GM23338 (cell line): ENCODE measurements around the gene MPP3. TPM values are rescaled to one million over a fixed set of nuclear protein-coding genes. Genes with fewer than 3 reads are reported as not detected.

Experiments used
- ATAC-seq: fragments of 200-7000 bp; cut with Tn5 transposase; 3 replicates; pipeline ENCODE4 v1.9.1; 2020
- DNase-seq: peaks from one replicate; pipeline ENCODE4 v3.0.0-alpha.2; 2015; ENCODE audit warnings: low spot score
- H2AFZ ChIP-seq: fragments of 200-600 bp; sonication (generic); 2 replicates; pipeline ENCODE4 v1.8.0; 2016; ENCODE audit warnings: antibody characterized with exemption, mild to moderate bottlenecking, moderate library complexity
- H3F3A ChIP-seq: fragments of 200-600 bp; sonication (generic); replicated peaks from 2 replicates; pipeline ENCODE4 v1.8.0; 2017; ENCODE audit warnings: antibody characterized with exemption, mixed run types, low read depth
- H3K27ac ChIP-seq: fragments of 200-600 bp; sonication (generic); 2 replicates; pipeline ENCODE4 v1.6.1; 2016; ENCODE audit warnings: low read depth
- H3K27me3 ChIP-seq: fragments of 200-600 bp; sonication (generic); 2 replicates; pipeline ENCODE4 v1.8.0; 2016; ENCODE audit warnings: mild to moderate bottlenecking, mixed run types, moderate library complexity; ENCODE audit not compliant: insufficient read depth
- H3K36me3 ChIP-seq: fragments of 200-600 bp; sonication (generic); 2 replicates; pipeline ENCODE4 v1.8.0; 2016; ENCODE audit warnings: mild to moderate bottlenecking; ENCODE audit not compliant: insufficient read depth
- H3K4me1 ChIP-seq: fragments of 200-600 bp; sonication (generic); 2 replicates; pipeline ENCODE4 v1.8.0; 2016; ENCODE audit warnings: mild to moderate bottlenecking, moderate library complexity; ENCODE audit not compliant: insufficient read depth
- H3K4me2 ChIP-seq: fragments of 200-600 bp; sonication (generic); 2 replicates; pipeline ENCODE4 v1.7.1; 2017; ENCODE audit warnings: mixed run types
- H3K4me3 ChIP-seq: fragments of 200-600 bp; sonication (generic); 2 replicates; pipeline ENCODE4 v1.6.1; 2016; ENCODE audit warnings: mixed run types
- H3K79me2 ChIP-seq: fragments of 200-600 bp; sonication (generic); replicated peaks from 2 replicates; pipeline ENCODE4 v1.8.0; 2017; ENCODE audit warnings: mild to moderate bottlenecking; ENCODE audit not compliant: insufficient read depth
- H3K9me2 ChIP-seq: fragments of 200-600 bp; sonication (generic); 2 replicates; pipeline ENCODE4 v1.8.0; 2017; ENCODE audit not compliant: insufficient read depth
- H4K20me1 ChIP-seq: fragments of 200-600 bp; sonication (generic); replicated peaks from 2 replicates; pipeline ENCODE4 v1.8.0; 2017; ENCODE audit warnings: mild to moderate bottlenecking; ENCODE audit not compliant: insufficient read depth
- H3K27ac Mint-ChIP-seq: 2 replicates; pipeline ENCODE4 v1.8.0; 2020; ENCODE audit warnings: inconsistent platforms, mild to moderate bottlenecking, moderate library complexity, mixed read lengths
- H3K27me3 Mint-ChIP-seq: 3 replicates; pipeline ENCODE4 v1.8.0; 2022; ENCODE audit warnings: low read depth, mild to moderate bottlenecking, moderate library complexity, mixed read lengths, inconsistent platforms; ENCODE audit not compliant: insufficient read depth, poor library complexity
- H3K36me3 Mint-ChIP-seq: 3 replicates; pipeline ENCODE4 v1.8.0; 2021; ENCODE audit warnings: low read depth, mild to moderate bottlenecking, inconsistent platforms, moderate library complexity, mixed read lengths
- H3K4me1 Mint-ChIP-seq: 3 replicates; pipeline ENCODE4 v1.8.0; 2020; ENCODE audit warnings: mild to moderate bottlenecking, inconsistent platforms, mixed read lengths
- H3K4me3 Mint-ChIP-seq: 3 replicates; pipeline ENCODE4 v1.8.0; 2021; ENCODE audit warnings: moderate library complexity, mild to moderate bottlenecking, inconsistent platforms, mixed read lengths
- H3K9me3 Mint-ChIP-seq: 3 replicates; pipeline ENCODE4 v1.8.0; 2020; ENCODE audit warnings: moderate library complexity, mild to moderate bottlenecking, inconsistent platforms, mixed read lengths
- CREB1 ChIP-seq: fragments of 250-450 bp; sonication (Bioruptor Pico); IDR thresholded peaks from 2 replicates; pipeline ENCODE4 v1.5.0; 2020; ENCODE audit warnings: low read depth, mild to moderate bottlenecking, moderate library complexity
- CTCF ChIP-seq, 2 experiments: fragments of 200-600 bp in 1 of 2; sonication (generic) in 1 of 2; conservative IDR thresholded peaks; 2 replicates each; pipeline versions ENCODE4 v1.5.1 to v1.6.1; 2016 to 2017; ENCODE audit warnings: antibody characterized with exemption in 2 of 2, low read depth in 2 of 2, mild to moderate bottlenecking in 2 of 2, moderate library complexity in 1 of 2
- NANOG ChIP-seq: IDR thresholded peaks from 2 replicates; pipeline ENCODE4 v1.6.1; 2016; ENCODE audit warnings: antibody characterized with exemption, borderline replicate concordance
- POLR2AphosphoS5 ChIP-seq: IDR thresholded peaks from 2 replicates; pipeline ENCODE4 v1.6.1; 2016; ENCODE audit warnings: antibody characterized with exemption, low read depth
- STAT1 ChIP-seq: IDR thresholded peaks from one replicate; pipeline ENCODE4 v1.6.1; 2016; ENCODE audit warnings: antibody characterized with exemption; ENCODE audit not compliant: unreplicated experiment
- ZNF114 ChIP-seq: fragments of 250-450 bp; sonication (Bioruptor Pico); IDR thresholded peaks from 2 replicates; pipeline ENCODE4 v1.5.0; 2020; ENCODE audit warnings: mild to moderate bottlenecking, moderate library complexity
- ZNF331 ChIP-seq: fragments of 250-450 bp; sonication (Bioruptor Pico); IDR thresholded peaks from 2 replicates; pipeline ENCODE4 v1.5.0; 2020; ENCODE audit warnings: low read depth, mild to moderate bottlenecking, moderate library complexity
- ZNF462 ChIP-seq: fragments of 250-450 bp; sonication (Bioruptor Pico); IDR thresholded peaks from 2 replicates; pipeline ENCODE4 v1.5.0; 2020; ENCODE audit warnings: mild to moderate bottlenecking, moderate library complexity
- polyA plus RNA-seq: library from polyadenylated mRNA; unstranded; fragments of >200 nt; fragmentation: Nextera tagmentation; extraction: Ambion mirVana; gene quantifications from 2 replicates; pipeline ENCODE4 v1.2.1, GENCODE V29; 2016
- total RNA-seq: library from RNA; depleted of rRNA; stranded (reverse); fragments of >200 nt; shearing (Covaris generic); gene quantifications from 2 replicates; pipeline ENCODE4 v1.2.3, GENCODE V29; 2014

MPP3 gene
- total and polyA plus RNA-seq, 2 experiments from 2014 or later: 6.6 to 7.4 TPM

GRCh38 chr17:43880420-43880991, 47.6 kb upstream of the MPP3 start:
- no peaks in the 10 kb centered on the region for H3K36me3 ChIP-seq
- peaks cover 8% of the 10 kb centered on the region for H3K27me3 Mint-ChIP-seq
- H3K9me3 Mint-ChIP-seq: no peaks in the 10 kb centered on the region
- no peaks in the 10 kb centered on the region for H3F3A ChIP-seq
- H3K4me3 Mint-ChIP-seq: no peak overlapping the region
- H3K27me3 ChIP-seq: no peaks in the 10 kb centered on the region
- no peaks in the 10 kb centered on the region for H4K20me1 ChIP-seq
- DNase-seq (peak; percentile 73), ATAC-seq (peak; percentile 54)
- no peak overlapping the region for H3K27ac Mint-ChIP-seq
- peaks cover 8% of the 10 kb centered on the region; the same call in 1 of the 2 replicates for H3K4me1 ChIP-seq
- H3K27ac ChIP-seq: no peak overlapping the region
- no peaks in the 10 kb centered on the region for H3K79me2 ChIP-seq
- H3K4me3 ChIP-seq: no peak overlapping the region
- peaks cover 13% of the 10 kb centered on the region for H3K4me1 Mint-ChIP-seq
- no peak overlapping the region for H2AFZ ChIP-seq
- H3K36me3 Mint-ChIP-seq: peaks cover 8% of the 10 kb centered on the region; the same call in 1 of the 3 replicates
- H3K9me2 ChIP-seq: no peaks in the 10 kb centered on the region
- no peak overlapping the region for H3K4me2 ChIP-seq
- TF ChIP-seq NANOG (no peak), STAT1 (no peak), CREB1 (CRISPR knock-in tag) (no peak), POLR2AphosphoS5 (no peak), CTCF (conservative IDR thresholded peaks at IDR 0.05; ENCODE audit: low read depth in 2 of 2) (peak; percentile 80 to 85)

- no peaks in the 10 kb centered on the region for H3K36me3 ChIP-seq
- Mint-ChIP-seq H3K36me3 (peaks cover 8% of the 10 kb centered on the region; the same call in 1 of the 3 replicates), H3K9me3 (no peaks in the 10 kb centered on the region), H3K27me3 (peaks cover 8% of the 10 kb centered on the region), H3K27ac (no peak overlapping the region), H3K4me3 (no peak overlapping the region), H3K4me1 (peaks cover 15% of the 10 kb centered on the region)
- no peak overlapping the region for H3K4me3 ChIP-seq
- H4K20me1 ChIP-seq: no peaks in the 10 kb centered on the region
- DNase-seq: no peak
- H3F3A ChIP-seq: no peaks in the 10 kb centered on the region
- no peak overlapping the region for H3K4me2 ChIP-seq
- H3K27me3 ChIP-seq: no peaks in the 10 kb centered on the region
- H3K27ac ChIP-seq: no peak overlapping the region
- no peaks in the 10 kb centered on the region for H3K79me2 ChIP-seq
- H3K4me1 ChIP-seq: peaks cover 8% of the 10 kb centered on the region; the same call in 1 of the 2 replicates
- no peaks in the 10 kb centered on the region for H3K9me2 ChIP-seq
- H2AFZ ChIP-seq: no peak overlapping the region
- no peak for ATAC-seq
- TF ChIP-seq CTCF (conservative IDR thresholded peaks at IDR 0.05; ENCODE audit: low read depth in 2 of 2) (no peak), ZNF331 (CRISPR knock-in tag) (no peak), ZNF462 (no peak), ZNF114 (CRISPR knock-in tag) (no peak)
Observed at GRCh38 chr17:43879723-43880419, 46.9 kb upstream of the MPP3 start.
